AG09319 (cell line): Measurements from ENCODE around the gene GLMP.

ENCODE experiments used
- DNase-seq: peaks from one replicate; pipeline ENCODE4 v3.0.0-alpha.2; 2010; ENCODE audit warnings: low read depth; ENCODE audit errors: extremely low read depth
- CTCF ChIP-seq: IDR thresholded peaks from 2 replicates; pipeline ENCODE4 v1.5.1; 2011; ENCODE audit warnings: low read depth, mild to moderate bottlenecking, inconsistent platforms, low read length, moderate library complexity

Gene GLMP

GRCh38 chr1:156262461-156263287, 32.8 kb downstream of the GLMP start:
- TF ChIP-seq CTCF = no peak
- DNase-seq = peak; percentile 57

GRCh38 chr1:156260896-156261295, 34.6 kb downstream of the GLMP start:
- no peak for TF ChIP-seq CTCF
- no peak for DNase-seq

GRCh38 chr1:156259805-156260204, 35.7 kb downstream of the GLMP start:
- TF ChIP-seq CTCF = no peak
- no peak for DNase-seq

GRCh38 chr1:156258859-156259258, 36.6 kb downstream of the GLMP start:
- DNase-seq = no peak
- TF ChIP-seq CTCF = no peak

- no peak for DNase-seq
- TF ChIP-seq CTCF = no peak
Observed at GRCh38 chr1:156257711-156258110, 37.8 kb downstream of the GLMP start.

- no peak for TF ChIP-seq CTCF
- no peak for DNase-seq
Observed at GRCh38 chr1:156253634-156254033, 41.8 kb downstream of the GLMP start.

- no peak for DNase-seq
- no peak for TF ChIP-seq CTCF
Observed at GRCh38 chr1:156251527-156251926, 44.0 kb downstream of the GLMP start.
